ENCODE data around the gene SOAT2. TPM values are rescaled to one million over a fixed set of nuclear protein-coding genes. Genes with fewer than 3 reads are reported as not detected.

Gene SOAT2
- total and polyA plus RNA-seq, 2 donors (not counting 3 experiments of a cell fraction or from before 2014, with no cell fraction given) = not detected

DNA sequence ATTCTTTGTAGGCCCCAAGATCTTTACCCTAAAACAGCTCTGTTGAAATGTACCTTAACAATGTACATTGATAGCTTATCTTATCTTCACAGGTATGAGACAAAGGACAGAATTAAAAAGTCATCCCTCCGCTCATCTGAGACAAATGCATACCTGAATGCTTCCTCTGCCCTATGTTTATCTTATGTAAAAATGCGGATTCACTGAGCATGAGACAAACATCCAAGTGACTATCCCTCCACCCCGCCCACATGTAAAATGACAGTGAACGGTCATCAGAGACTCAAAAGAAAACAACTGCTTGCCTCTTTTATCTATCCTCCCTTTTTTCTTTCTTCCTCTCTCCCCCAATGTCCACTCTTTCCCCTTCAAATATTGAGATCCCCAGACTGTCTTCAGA is 40.1 kb downstream of the SOAT2 start:
- H3K9me3 ChIP-seq (replicated peaks; ENCODE audit: control insufficient read depth, insufficient read depth, low read length) = no peaks in the 10 kb centered on the region
- peaks cover 5 to 6% of the 10 kb centered on the region in 2 experiments for H3K27me3 ChIP-seq (ENCODE audit: control insufficient read depth in 2 of 2, insufficient read depth in 2 of 2, low read length in 2 of 2)
- no peak for FAIRE-seq
- no TSS peak for BruUV-seq (replicated peaks)
- no peak overlapping the region for H3K4me3 ChIP-seq (replicated peaks in 1 of 3; ENCODE audit: insufficient read depth in 1 of 3, low read depth in 1 of 3, low read length in 3 of 3)
- H3K27ac ChIP-seq (ENCODE audit: insufficient read depth, low read depth, low read length) = no peak overlapping the region
- H3K79me2 ChIP-seq (ENCODE audit: control insufficient read depth, insufficient read depth, low read length) = no peaks in the 10 kb centered on the region
- H2AFZ ChIP-seq (ENCODE audit: low read depth, low read length) = no peak overlapping the region
- intact Hi-C loops (cut with micrococcal nuclease) = no loop called here
- H3K4me1 ChIP-seq (ENCODE audit: control insufficient read depth, extremely low read depth, insufficient read depth, low read length) = no peaks in the 10 kb centered on the region
- H3K4me2 ChIP-seq (ENCODE audit: insufficient read depth, low read length) = no peak overlapping the region
- H3K9ac ChIP-seq (replicated peaks; ENCODE audit: extremely low read depth, insufficient read depth, low read length) = no peak overlapping the region
- CTCF ChIA-PET = no interaction called here
- H3K36me3 ChIP-seq (ENCODE audit: control insufficient read depth in 2 of 2, extremely low read depth in 1 of 2, insufficient read depth in 2 of 2, low read length in 2 of 2) = no peaks in the 10 kb centered on the region
- H4K20me1 ChIP-seq (replicated peaks; ENCODE audit: control insufficient read depth, extremely low read depth, insufficient read depth, low read length) = no peaks in the 10 kb centered on the region
- dilution Hi-C loops (cut with MboI; ENCODE audit: extremely low pct_ligation_motif_present, low sequenced_read_pairs) = no loop called here
- POLR2A ChIA-PET = interaction anchor here (0.7 kb wide), 1 partner anchor 46 kb away, joined by 10 read pairs; the partner anchor contains the start of gene IGFBP6
- no peaks in the 10 kb centered on the region for H3K9me1 ChIP-seq (replicated peaks; ENCODE audit: control insufficient read depth, extremely low read depth, insufficient read depth, low read length)
- TF ChIP-seq JUN (IDR thresholded peaks at IDR 0.05; ENCODE audit: borderline replicate concordance, insufficient read depth, insufficient read length, low read depth) = no peak
- TF ChIP-seq, protein P1, sequence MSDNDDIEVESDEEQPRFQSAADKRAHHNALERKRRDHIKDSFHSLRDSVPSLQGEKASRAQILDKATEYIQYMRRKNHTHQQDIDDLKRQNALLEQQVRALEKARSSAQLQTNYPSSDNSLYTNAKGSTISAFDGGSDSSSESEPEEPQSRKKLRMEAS (IDR thresholded peaks at IDR 0.05; ENCODE audit: insufficient read depth, insufficient read length) = no peak
- no peak for TF ChIP-seq CTCF (IDR thresholded peaks at IDR 0.05; ENCODE audit: extremely low read depth in 1 of 2, insufficient read depth in 1 of 2, low read depth in 1 of 2, low read length in 2 of 2)
- TF ChIP-seq POLR2A (IDR thresholded peaks at IDR 0.05; ENCODE audit: low read depth, low read length) = no peak
- TF ChIP-seq FOS (IDR thresholded peaks at IDR 0.05; ENCODE audit: borderline replicate concordance, insufficient read depth, low read length) = no peak
- no peak for TF ChIP-seq POLR2AphosphoS5 (IDR thresholded peaks at IDR 0.05; ENCODE audit: insufficient read depth, low read depth, low read length)
- no peak for TF ChIP-seq GATA2 (IDR thresholded peaks at IDR 0.05; ENCODE audit: insufficient read depth, insufficient read length, low read depth, low read length)
- TF ChIP-seq EZH2 (IDR thresholded peaks at IDR 0.05; ENCODE audit: borderline replicate concordance, low read depth, low read length, severe bottlenecking) = no peak
- no peak for TF ChIP-seq MYC (IDR thresholded peaks at IDR 0.05; ENCODE audit: low read depth, low read length)
- no peak for DNase-seq (ENCODE audit: low read depth, low spot score)

Measured in endothelial cell of umbilical vein (primary cell).